Pulmonary artery endothelial cell (primary cell): ENCODE data around the gene PRDX3. TPM values are rescaled to one million over a fixed set of nuclear protein-coding genes. Genes with fewer than 3 reads are reported as not detected.

ENCODE experiments used
- DNase-seq: peaks from one replicate; pipeline ENCODE4 v3.0.0-alpha.2; 2011; ENCODE audit warnings: low read depth, low spot score
- total RNA-seq: library from RNA; depleted of rRNA; stranded (reverse); fragments of >200 nt; gene quantifications from 2 replicates; pipeline ENCODE4 v1.2.3, GENCODE V29; 2014

The PRDX3 gene
- total RNA-seq: 237 and 272 TPM in 2 replicates

- DNase-seq: peak; percentile 52
Measured at GRCh38 chr10:119178372-119179119, at the start of gene PRDX3. PRDX3 (minus strand) TSS chr10:119178812; CDS start chr10:119178790, 22 bp downstream.

GRCh38 chr10:119227825-119228224 lies 49.2 kb upstream of the PRDX3 start:
- DNase-seq: no peak

- no peak for DNase-seq
Measured at GRCh38 chr10:119225083-119225658, 46.6 kb upstream of the PRDX3 start.

GRCh38 chr10:119222966-119223386 lies 44.4 kb upstream of the PRDX3 start:
- DNase-seq: no peak

GRCh38 chr10:119222537-119222936 lies 43.9 kb upstream of the PRDX3 start:
- no peak for DNase-seq

GRCh38 chr10:119221666-119222065 lies 43.1 kb upstream of the PRDX3 start:
- no peak for DNase-seq

GRCh38 chr10:119221201-119221600 lies 42.6 kb upstream of the PRDX3 start:
- no peak for DNase-seq

- no peak for DNase-seq
Measured at GRCh38 chr10:119219871-119220270, 41.3 kb upstream of the PRDX3 start.

GRCh38 chr10:119217991-119218490 lies 39.4 kb upstream of the PRDX3 start:
- DNase-seq: no peak

- DNase-seq: no peak
Measured at GRCh38 chr10:119217401-119217800, 38.8 kb upstream of the PRDX3 start.

GRCh38 chr10:119216127-119216526 lies 37.5 kb upstream of the PRDX3 start:
- no peak for DNase-seq

- DNase-seq: no peak
Measured at GRCh38 chr10:119215371-119215770, 36.8 kb upstream of the PRDX3 start.

GRCh38 chr10:119211625-119212441 lies 33.2 kb upstream of the PRDX3 start:
- no peak for DNase-seq

- DNase-seq: no peak
Measured at GRCh38 chr10:119211176-119211575, 32.6 kb upstream of the PRDX3 start.

GRCh38 chr10:119210633-119211032 lies 32.0 kb upstream of the PRDX3 start:
- no peak for DNase-seq

- DNase-seq: no peak
Measured at GRCh38 chr10:119209736-119210355, 31.2 kb upstream of the PRDX3 start.

- DNase-seq: no peak
Measured at GRCh38 chr10:119209035-119209735, 30.6 kb upstream of the PRDX3 start.

- DNase-seq: no peak
Measured at GRCh38 chr10:119208553-119208940, 29.9 kb upstream of the PRDX3 start.

GRCh38 chr10:119207713-119208552 lies 29.3 kb upstream of the PRDX3 start:
- DNase-seq: no peak

GRCh38 chr10:119207366-119207666 lies 28.7 kb upstream of the PRDX3 start, which contains the start of gene GRK5:
GRK5 (plus strand) TSS chr10:119207571; CDS start chr10:119207918, 347 bp downstream.
- DNase-seq: peak; percentile 88
